D721Med (cell line): ENCODE data around the gene AHCYL2.
A peak's percentile ranks its signal among the peaks of the same experiment; 100 is the strongest.

Experiments
- DNase-seq: peaks from one replicate; pipeline ENCODE4 v3.0.0; 2011; ENCODE audit warnings: low spot score; ENCODE audit not compliant: insufficient read length
- FAIRE-seq: peaks from 2 replicates; lab custom pipeline; 2011; peaks lifted over from hg19 to GRCh38; lab: Jason Lieb, UNC
- TF ChIP-seq, protein P1 (sequence below): IDR thresholded peaks from 2 replicates; pipeline ENCODE4 v1.5.1; 2012; ENCODE audit warnings: mild to moderate bottlenecking, control low read depth; ENCODE audit not compliant: insufficient read depth; ENCODE audit errors: missing control alignments

Gene AHCYL2

DNA sequence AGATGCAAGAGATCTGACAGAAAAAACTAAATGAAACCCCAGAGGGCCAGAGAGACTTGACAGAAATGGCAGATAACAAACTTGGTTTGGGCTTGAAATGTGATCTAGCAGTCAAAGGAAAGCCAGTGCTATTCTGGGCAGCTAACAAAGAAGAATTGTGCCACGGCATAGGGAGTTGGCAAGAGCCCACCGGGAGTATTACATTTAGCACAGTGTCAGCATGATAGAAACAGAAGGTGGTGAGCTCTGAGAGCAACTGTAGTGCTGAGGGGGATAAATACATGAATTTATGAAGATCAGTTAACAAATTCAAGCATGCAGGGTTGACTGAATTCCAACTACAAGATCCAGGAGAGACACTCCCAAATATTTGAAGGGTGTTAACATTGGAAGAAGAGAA is 91.1 kb downstream of the AHCYL2 start:
- no peak for DNase-seq
- FAIRE-seq, result no peak

DNA sequence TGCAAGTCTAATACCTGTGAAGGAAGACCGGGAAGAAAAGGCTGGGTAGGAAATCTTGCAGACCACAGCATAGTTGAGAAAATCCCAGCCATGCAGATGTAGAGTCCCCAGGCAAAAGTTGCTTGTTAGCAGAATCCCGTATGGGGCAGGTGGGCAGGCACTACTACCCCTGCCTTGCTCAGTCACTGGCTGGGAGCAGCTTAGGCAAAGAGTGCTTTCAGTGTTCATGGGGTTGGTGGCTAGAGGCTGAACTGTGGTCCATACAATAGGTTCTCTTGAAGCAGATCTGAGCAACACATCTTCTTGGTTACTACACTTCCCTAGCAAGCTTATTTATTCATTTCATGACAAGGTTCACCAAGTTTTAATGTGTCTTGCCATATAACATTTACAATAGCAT is 92.6 kb downstream of the AHCYL2 start:
- no peak for DNase-seq
- TF ChIP-seq, protein P1, sequence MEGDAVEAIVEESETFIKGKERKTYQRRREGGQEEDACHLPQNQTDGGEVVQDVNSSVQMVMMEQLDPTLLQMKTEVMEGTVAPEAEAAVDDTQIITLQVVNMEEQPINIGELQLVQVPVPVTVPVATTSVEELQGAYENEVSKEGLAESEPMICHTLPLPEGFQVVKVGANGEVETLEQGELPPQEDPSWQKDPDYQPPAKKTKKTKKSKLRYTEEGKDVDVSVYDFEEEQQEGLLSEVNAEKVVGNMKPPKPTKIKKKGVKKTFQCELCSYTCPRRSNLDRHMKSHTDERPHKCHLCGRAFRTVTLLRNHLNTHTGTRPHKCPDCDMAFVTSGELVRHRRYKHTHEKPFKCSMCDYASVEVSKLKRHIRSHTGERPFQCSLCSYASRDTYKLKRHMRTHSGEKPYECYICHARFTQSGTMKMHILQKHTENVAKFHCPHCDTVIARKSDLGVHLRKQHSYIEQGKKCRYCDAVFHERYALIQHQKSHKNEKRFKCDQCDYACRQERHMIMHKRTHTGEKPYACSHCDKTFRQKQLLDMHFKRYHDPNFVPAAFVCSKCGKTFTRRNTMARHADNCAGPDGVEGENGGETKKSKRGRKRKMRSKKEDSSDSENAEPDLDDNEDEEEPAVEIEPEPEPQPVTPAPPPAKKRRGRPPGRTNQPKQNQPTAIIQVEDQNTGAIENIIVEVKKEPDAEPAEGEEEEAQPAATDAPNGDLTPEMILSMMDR, result no peak
- no peak for FAIRE-seq

More for the DNA sequence above, 91.1 kb downstream of the AHCYL2 start:
- TF ChIP-seq, protein P1, result no peak

DNA sequence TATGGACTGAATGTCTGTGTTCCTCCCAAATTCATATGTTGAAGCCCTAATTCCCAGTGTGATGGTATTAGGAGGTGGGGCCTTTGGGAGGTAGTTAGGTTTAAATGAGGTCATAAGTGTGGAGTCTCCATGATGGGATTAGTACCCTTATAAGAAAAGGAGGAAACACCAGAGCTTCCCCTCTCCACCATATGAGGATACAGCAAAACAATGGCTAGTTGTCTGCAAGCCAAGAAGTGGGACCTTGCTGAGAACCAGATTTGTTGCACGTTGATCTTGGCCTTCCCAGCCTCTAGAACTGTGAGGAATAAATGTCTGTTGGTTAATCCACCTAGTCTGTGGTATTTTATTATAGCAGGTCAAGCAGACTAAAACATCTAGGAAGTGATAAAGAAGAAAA is 102.2 kb downstream of the AHCYL2 start:
- DNase-seq (no peak), FAIRE-seq (no peak)
- TF ChIP-seq, protein P1, result no peak

DNA sequence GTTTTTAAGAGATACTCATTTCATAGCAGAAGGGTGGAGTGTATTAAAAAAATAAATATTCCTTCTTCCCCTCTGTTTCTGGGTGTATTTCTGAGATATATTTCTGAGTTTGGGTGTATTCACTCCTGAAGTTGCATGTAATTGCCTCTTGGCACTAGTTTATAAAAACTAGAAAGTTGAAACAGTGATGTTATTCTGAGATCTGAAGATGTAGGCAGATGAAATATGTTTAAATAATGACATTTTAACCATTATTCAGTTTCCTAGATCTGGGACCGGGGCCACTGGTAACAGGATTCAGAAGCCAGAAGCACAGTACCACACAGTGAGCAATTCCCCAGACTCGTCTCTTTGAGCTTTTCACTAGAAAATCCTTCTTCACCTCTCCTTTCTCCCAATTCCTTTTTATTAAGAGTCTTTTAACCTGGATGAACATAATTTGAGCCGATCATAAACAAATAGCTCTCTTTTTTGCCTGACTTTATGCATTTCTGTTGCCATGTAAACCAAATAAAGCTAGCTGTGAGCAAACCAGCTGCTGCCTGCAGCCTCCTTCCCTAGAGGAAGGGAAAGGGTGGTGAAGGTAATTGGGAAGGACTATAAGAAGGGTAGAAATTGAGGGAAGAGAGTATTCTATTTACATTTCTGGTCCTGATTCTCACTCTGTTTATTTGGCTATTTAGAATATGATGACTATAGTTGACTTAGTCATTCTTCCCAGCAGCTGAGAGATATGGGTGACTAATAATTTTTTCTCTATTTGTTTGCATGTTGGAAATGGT is 107.6 kb downstream of the AHCYL2 start:
- no peak for FAIRE-seq
- DNase-seq, result no peak
- TF ChIP-seq, protein P1, result no peak

DNA sequence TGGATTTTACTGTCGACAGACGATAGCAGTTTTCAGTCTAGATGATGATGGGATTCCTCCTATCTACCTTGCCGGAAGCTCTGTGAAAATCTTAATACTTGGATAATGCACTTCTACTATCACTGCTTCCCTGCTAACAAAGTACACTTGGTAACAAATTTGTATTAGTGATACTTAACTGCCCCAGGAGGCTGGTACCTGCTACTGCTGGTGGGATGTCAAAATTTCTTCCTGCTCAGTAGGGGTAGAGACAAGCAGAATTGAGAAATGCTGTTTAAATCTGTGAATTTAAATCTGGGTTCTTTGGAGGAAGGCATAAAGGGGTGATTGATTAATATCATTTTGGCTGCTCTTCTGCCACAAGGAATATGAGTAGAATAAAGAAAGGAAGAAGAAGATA is 109.6 kb downstream of the AHCYL2 start:
- no peak for DNase-seq
- FAIRE-seq, result no peak
- TF ChIP-seq, protein P1, result peak; percentile 9

DNA sequence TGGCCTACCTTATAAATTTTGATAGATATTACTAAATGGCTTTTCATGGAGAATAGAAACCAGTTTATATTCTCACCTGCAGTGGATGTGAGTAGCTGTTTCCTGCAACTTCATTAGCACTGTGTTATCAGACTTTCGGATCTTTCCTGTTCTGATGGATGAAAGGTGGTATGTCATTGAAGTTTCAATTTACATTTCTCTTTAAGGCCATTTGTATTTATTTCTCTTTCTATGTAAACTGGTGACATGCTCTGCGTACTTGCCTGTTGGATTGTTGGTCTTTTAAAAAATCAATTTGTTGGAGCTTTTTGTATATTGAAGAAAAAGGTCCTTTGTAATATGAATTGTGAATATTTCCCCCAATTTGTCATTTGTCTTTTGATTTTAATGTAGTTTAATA is 113.6 kb downstream of the AHCYL2 start:
- no peak for FAIRE-seq
- TF ChIP-seq, protein P1, result no peak
- DNase-seq, result no peak

DNA sequence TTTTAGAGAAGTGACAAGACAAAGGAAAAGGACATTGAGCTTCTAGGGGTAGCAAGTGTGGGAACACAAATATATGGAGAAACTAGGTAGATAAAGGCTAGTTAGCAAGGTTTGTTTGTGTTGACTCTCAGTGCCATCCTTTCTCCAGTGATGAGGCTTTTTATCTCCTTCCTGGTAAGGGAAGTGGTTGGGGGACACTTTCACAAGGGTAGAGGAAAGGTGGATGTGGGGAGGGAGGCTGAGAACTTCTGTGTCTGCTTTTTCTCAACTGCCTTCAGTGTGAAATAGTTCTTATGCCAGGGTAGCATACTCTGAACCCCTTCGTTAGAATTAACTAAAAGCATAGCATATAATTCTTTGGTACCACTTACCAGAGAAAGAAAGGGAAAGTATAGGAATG is 116.4 kb downstream of the AHCYL2 start:
- DNase-seq (no peak), FAIRE-seq (no peak)
- TF ChIP-seq, protein P1, result no peak
